Measurements from ENCODE around the gene PDSS2. TPM values are rescaled to one million over a fixed set of nuclear protein-coding genes. Genes with fewer than 3 reads are reported as not detected.

PDSS2 gene
- total and polyA plus RNA-seq, 2 of the 4 experiments (the other 2 are of a cell fraction), result 8.6 to 9.2 TPM

DNA sequence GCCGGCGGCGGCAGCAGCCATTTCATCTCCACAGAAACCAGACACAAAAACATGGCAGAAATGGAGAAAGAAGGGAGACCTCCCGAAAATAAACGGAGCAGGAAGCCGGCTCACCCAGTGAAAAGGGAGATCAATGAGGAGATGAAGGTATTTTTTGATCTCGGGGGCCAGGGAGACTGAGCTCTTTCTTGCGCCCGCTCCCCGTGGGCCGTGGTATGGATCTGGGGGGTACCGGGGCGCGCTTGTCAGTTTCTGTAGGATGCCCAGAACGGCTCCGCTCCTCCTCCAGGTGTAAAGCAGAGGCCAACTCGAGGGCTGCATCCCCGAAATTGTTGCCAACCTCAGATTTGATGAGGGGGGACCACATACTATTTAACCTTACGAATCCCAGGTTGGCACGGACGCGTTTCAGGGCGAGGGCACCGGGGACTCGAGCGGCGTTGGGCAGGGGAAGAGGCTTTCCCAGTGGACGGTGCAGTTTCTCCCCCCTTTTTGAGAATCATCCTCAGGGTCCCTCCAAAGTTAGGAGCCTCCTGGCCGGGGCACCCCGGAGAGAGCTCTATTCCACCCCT, 31.3 kb upstream of the PDSS2 start:
- no peak overlapping the region for H2BK120ac ChIP-seq (ENCODE audit: low read depth, low read length)
- peaks cover 0 to 16% of the 10 kb centered on the region in 2 experiments; a peak in 1 of 4 replicates for H3K79me1 ChIP-seq (ENCODE audit: low read depth in 1 of 2, low read length in 2 of 2)
- peaks cover 11% of the 10 kb centered on the region for H3K27me3 ChIP-seq (ENCODE audit: control insufficient read depth, insufficient read depth, low read length)
- H4K20me1 ChIP-seq (ENCODE audit: insufficient read depth, low read length), result no peaks in the 10 kb centered on the region
- no peak overlapping the region for H3K14ac ChIP-seq (replicated peaks; ENCODE audit: low read depth, low read length)
- dilution Hi-C loops (cut with HindIII; ENCODE audit: low sequenced_read_pairs, unreplicated experiment) (no loop called here), intact Hi-C loops (cut with micrococcal nuclease) (loop anchor here (1.0 to 5.0 kb wide), 4 partner anchors 152 to 358 kb away; no protein-coding TSS in a partner anchor), in situ Hi-C loops (cut with MboI; ENCODE audit: low sequenced_read_pairs) (loop anchor here (10.0 kb wide), 2 partner anchors 354 to 366 kb away; no protein-coding TSS in a partner anchor)
- H4K8ac ChIP-seq (ENCODE audit: low read depth in 2 of 2, low read length in 2 of 2), result no peak overlapping the region
- H2AFZ ChIP-seq (replicated peaks; ENCODE audit: low read length, poor library complexity), result peak overlapping the region; percentile 92
- H3K9me3 ChIP-seq (ENCODE audit: control insufficient read depth, insufficient read depth, low read length), result no peaks in the 10 kb centered on the region
- H3K56ac ChIP-seq (ENCODE audit: extremely low read depth, insufficient read depth, low read length), result no peak overlapping the region
- POLR2A ChIA-PET (ENCODE audit: unreplicated experiment), result no interaction called here
- H3K9ac ChIP-seq (ENCODE audit: low read depth, low read length), result peak overlapping the region; percentile 74
- no peak overlapping the region for H2BK20ac ChIP-seq (ENCODE audit: low read depth, low read length)
- H4K5ac ChIP-seq (ENCODE audit: low read depth, low read length), result no peak overlapping the region; the same call in 1 of the 2 replicates
- peak overlapping the region; percentile 93 for H3K4me3 ChIP-seq (ENCODE audit: insufficient read depth, low read depth, low read length)
- H3K4me1 ChIP-seq (ENCODE audit: control insufficient read depth, insufficient read depth, low read length), result peaks cover 3% of the 10 kb centered on the region
- H3K4ac ChIP-seq (ENCODE audit: low read depth, low read length), result no peak overlapping the region; the same call in 1 of the 2 replicates
- H3K4me2 ChIP-seq (ENCODE audit: low read depth, low read length), result peak overlapping the region; percentile 95
- CTCF ChIA-PET, result interaction anchor here (0.6 to 4.6 kb wide), 2 partner anchors 154 to 173 kb away, joined by 3 to 25 read pairs; no protein-coding TSS in a partner anchor
- H2AK9ac ChIP-seq (replicated peaks; ENCODE audit: low read depth, low read length, poor library complexity), result peak overlapping the region; percentile 44
- WGBS, 2 experiments (ENCODE audit: extremely low coverage in 2 of 2, insufficient read length in 1 of 2), result 0% methylated on average over 1 of the region's 30 CpGs; no CpG with 5 or more reads in 1 of the 2 experiments
- no peak overlapping the region for H2AK5ac ChIP-seq (ENCODE audit: low read depth, low read length)
- no peak overlapping the region for H2BK15ac ChIP-seq (ENCODE audit: low read depth, low read length)
- DNase-seq (no peak), ATAC-seq (ENCODE audit: low read depth) (no peak)
- BruUV-seq (replicated peaks), result no TSS peak
- no peak overlapping the region for H2BK5ac ChIP-seq (ENCODE audit: low read depth, low read length, poor library complexity, severe bottlenecking)
- H3K9me1 ChIP-seq (ENCODE audit: insufficient read depth, low read length), result no peaks in the 10 kb centered on the region
- H3K23ac ChIP-seq (ENCODE audit: low read depth, low read length), result peak overlapping the region; percentile 28; the same call in 1 of the 2 replicates
- H3K27ac ChIP-seq (ENCODE audit: insufficient read depth, low read length), result peak overlapping the region; percentile 39; the same call in 1 of the 2 replicates
- no peaks in the 10 kb centered on the region for H3K36me3 ChIP-seq (ENCODE audit: control insufficient read depth, insufficient read depth, low read length)
- no peak overlapping the region for H4K91ac ChIP-seq (ENCODE audit: insufficient read depth, low read depth, low read length)
- H3K18ac ChIP-seq (ENCODE audit: low read depth, low read length), result no peak overlapping the region; the same call in 1 of the 2 replicates
- TF ChIP-seq RAD21 (IDR thresholded peaks at IDR 0.05; ENCODE audit: low read length) (no peak), CHD1 (IDR thresholded peaks at IDR 0.05; ENCODE audit: low read depth, low read length) (no peak), POLR2A (IDR thresholded peaks at IDR 0.05; ENCODE audit: low read depth, low read length) (no peak), MAZ (IDR thresholded peaks at IDR 0.05; ENCODE audit: borderline replicate concordance, low read depth, low read length) (no peak), BHLHE40 (IDR thresholded peaks at IDR 0.05; ENCODE audit: low read depth, low read length) (no peak), MXI1 (IDR thresholded peaks at IDR 0.05; ENCODE audit: borderline replicate concordance, low read depth, low read length) (no peak), SMC3 (IDR thresholded peaks at IDR 0.05; ENCODE audit: low read depth, low read length) (no peak), RFX5 (IDR thresholded peaks at IDR 0.05; ENCODE audit: low read depth, low read length) (no peak), RCOR1 (IDR thresholded peaks at IDR 0.05; ENCODE audit: insufficient replicate concordance, low read length) (no peak), FOS (IDR thresholded peaks at IDR 0.05; ENCODE audit: low read depth, low read length) (no peak), MAFK (IDR thresholded peaks at IDR 0.05; ENCODE audit: low read depth, low read length) (no peak), CEBPB (IDR thresholded peaks at IDR 0.05; ENCODE audit: low read depth, low read length) (no peak)
- TF ChIP-seq, protein P1, sequence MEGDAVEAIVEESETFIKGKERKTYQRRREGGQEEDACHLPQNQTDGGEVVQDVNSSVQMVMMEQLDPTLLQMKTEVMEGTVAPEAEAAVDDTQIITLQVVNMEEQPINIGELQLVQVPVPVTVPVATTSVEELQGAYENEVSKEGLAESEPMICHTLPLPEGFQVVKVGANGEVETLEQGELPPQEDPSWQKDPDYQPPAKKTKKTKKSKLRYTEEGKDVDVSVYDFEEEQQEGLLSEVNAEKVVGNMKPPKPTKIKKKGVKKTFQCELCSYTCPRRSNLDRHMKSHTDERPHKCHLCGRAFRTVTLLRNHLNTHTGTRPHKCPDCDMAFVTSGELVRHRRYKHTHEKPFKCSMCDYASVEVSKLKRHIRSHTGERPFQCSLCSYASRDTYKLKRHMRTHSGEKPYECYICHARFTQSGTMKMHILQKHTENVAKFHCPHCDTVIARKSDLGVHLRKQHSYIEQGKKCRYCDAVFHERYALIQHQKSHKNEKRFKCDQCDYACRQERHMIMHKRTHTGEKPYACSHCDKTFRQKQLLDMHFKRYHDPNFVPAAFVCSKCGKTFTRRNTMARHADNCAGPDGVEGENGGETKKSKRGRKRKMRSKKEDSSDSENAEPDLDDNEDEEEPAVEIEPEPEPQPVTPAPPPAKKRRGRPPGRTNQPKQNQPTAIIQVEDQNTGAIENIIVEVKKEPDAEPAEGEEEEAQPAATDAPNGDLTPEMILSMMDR (conservative IDR thresholded peaks at IDR 0.05; ENCODE audit: low read depth, low read length), result no peak
- TF ChIP-seq, protein P2, sequence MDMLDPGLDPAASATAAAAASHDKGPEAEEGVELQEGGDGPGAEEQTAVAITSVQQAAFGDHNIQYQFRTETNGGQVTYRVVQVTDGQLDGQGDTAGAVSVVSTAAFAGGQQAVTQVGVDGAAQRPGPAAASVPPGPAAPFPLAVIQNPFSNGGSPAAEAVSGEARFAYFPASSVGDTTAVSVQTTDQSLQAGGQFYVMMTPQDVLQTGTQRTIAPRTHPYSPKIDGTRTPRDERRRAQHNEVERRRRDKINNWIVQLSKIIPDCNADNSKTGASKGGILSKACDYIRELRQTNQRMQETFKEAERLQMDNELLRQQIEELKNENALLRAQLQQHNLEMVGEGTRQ (IDR thresholded peaks at IDR 0.05; ENCODE audit: low read depth, low read length), result no peak
- TF ChIP-seq, protein P3, sequence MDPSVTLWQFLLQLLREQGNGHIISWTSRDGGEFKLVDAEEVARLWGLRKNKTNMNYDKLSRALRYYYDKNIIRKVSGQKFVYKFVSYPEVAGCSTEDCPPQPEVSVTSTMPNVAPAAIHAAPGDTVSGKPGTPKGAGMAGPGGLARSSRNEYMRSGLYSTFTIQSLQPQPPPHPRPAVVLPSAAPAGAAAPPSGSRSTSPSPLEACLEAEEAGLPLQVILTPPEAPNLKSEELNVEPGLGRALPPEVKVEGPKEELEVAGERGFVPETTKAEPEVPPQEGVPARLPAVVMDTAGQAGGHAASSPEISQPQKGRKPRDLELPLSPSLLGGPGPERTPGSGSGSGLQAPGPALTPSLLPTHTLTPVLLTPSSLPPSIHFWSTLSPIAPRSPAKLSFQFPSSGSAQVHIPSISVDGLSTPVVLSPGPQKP (IDR thresholded peaks at IDR 0.05; ENCODE audit: borderline replicate concordance, low read depth, low read length), result no peak

Measured in IMR-90 (cell line).